Panc1 (cell line): ENCODE results near the gene KRT84. TPM values are rescaled to one million over a fixed set of nuclear protein-coding genes. Genes with fewer than 3 reads are reported as not detected.

Source experiments
- ATAC-seq: fragments of 200-7000 bp; cut with Tn5 transposase; 2 replicates; pipeline ENCODE4 v1.9.1; 2020; ENCODE audit warnings: mild to moderate bottlenecking, moderate library complexity
- BruUV-seq: library from RNA; stranded (reverse); fragments of 400-500 nt; replicated peaks from 2 replicates; lab custom pipeline; 2021; lab: Mats Ljungman, UMichigan
- CTCF ChIA-PET: fragments of 300-600 bp; sonication (Branson Sonifier 250); formaldehyde crosslinking; loops from one replicate; lab custom pipeline; 2022; ENCODE audit warnings: antibody characterized with exemption; lab: Charles Lee
- POLR2A ChIA-PET: fragments of 300-600 bp; sonication (Branson Sonifier 250); formaldehyde crosslinking; loops from one replicate; lab custom pipeline; 2022; ENCODE audit warnings: antibody characterized with exemption; lab: Charles Lee
- DNase-seq: peaks from one replicate; pipeline ENCODE4 v3.0.0-alpha.2; 2010; ENCODE audit warnings: low read depth, low spot score
- H3K27ac ChIP-seq: 2 replicates; pipeline ENCODE4 v1.5.1; 2011; ENCODE audit warnings: mild to moderate bottlenecking, low read length, inconsistent platforms
- H3K27me3 ChIP-seq: fragments of 200-500 bp; sonication (Bioruptor generic); 2 replicates; pipeline ENCODE4 v1.6.0; 2014; ENCODE audit warnings: low read length, inconsistent platforms; ENCODE audit not compliant: control insufficient read depth, insufficient read depth
- H3K36me3 ChIP-seq: fragments of 200-500 bp; sonication (Bioruptor generic); 2 replicates; pipeline ENCODE4 v1.5.1; 2014; ENCODE audit warnings: inconsistent platforms, mild to moderate bottlenecking, low read length, moderate library complexity; ENCODE audit not compliant: control insufficient read depth, insufficient read depth
- H3K4me1 ChIP-seq: 2 replicates; pipeline ENCODE4 v1.5.1; 2011; ENCODE audit warnings: inconsistent platforms, mild to moderate bottlenecking, low read length, moderate library complexity; ENCODE audit not compliant: control insufficient read depth, insufficient read depth
- H3K4me3 ChIP-seq, 2 experiments: 2 replicates each; pipeline ENCODE4 v1.5.1; 2011 to 2012; ENCODE audit warnings: low read depth in 2 of 2, low read length in 2 of 2, mild to moderate bottlenecking in 2 of 2, inconsistent platforms in 1 of 2, moderate library complexity in 1 of 2
- H3K9me3 ChIP-seq: fragments of 200-500 bp; sonication (Bioruptor generic); 2 replicates; pipeline ENCODE4 v1.5.1; 2014; ENCODE audit warnings: low read depth, mild to moderate bottlenecking, inconsistent platforms, low read length, moderate library complexity; ENCODE audit not compliant: control insufficient read depth, insufficient read depth
- POLR2AphosphoS5 ChIP-seq: IDR thresholded peaks from 2 replicates; pipeline ENCODE4 v1.6.1; 2012; ENCODE audit warnings: mild to moderate bottlenecking, low read depth, low read length, moderate library complexity
- SIN3A ChIP-seq: IDR thresholded peaks from 2 replicates; pipeline ENCODE4 v1.6.1; 2012; ENCODE audit warnings: low read depth, mild to moderate bottlenecking, low read length, moderate library complexity, borderline replicate concordance; ENCODE audit not compliant: insufficient read depth
- TCF7L2 ChIP-seq: IDR thresholded peaks from 2 replicates; pipeline ENCODE4 v1.6.1; 2011; ENCODE audit warnings: mild to moderate bottlenecking, low read depth, low read length, inconsistent platforms
- in situ Hi-C: cut with HindIII; loops from 2 replicates; pipeline ENCODE4 v1.10.0; 2016; ENCODE audit warnings: low sequenced_read_pairs, low pct_unique_long_range_greater_than_20kb
- intact Hi-C: fragments of 100-400 bp; cut with micrococcal nuclease; formaldehyde crosslinking; loops from one replicate; pipeline ENCODE4 v1.10.0; 2022; ENCODE audit not compliant: unreplicated experiment
- total RNA-seq: library from RNA; stranded (reverse); gene quantifications from one replicate; pipeline ENCODE4 v1.2.1, GENCODE V29; 2021; ENCODE audit not compliant: unreplicated experiment
- TF ChIP-seq, protein P1 (sequence below), 2 experiments: IDR thresholded peaks; 2 replicates each; pipeline ENCODE4 v1.6.1; 2011 to 2012; ENCODE audit warnings: low read depth in 2 of 2, control low read depth in 1 of 2, low read length in 1 of 2, mild to moderate bottlenecking in 1 of 2, moderate library complexity in 1 of 2; ENCODE audit not compliant: insufficient read depth in 1 of 2
- TF ChIP-seq, protein P2 (sequence below): fragments of 450-650 bp; IDR thresholded peaks from 2 replicates; pipeline ENCODE4 v1.5.1; 2017; ENCODE audit warnings: mild to moderate bottlenecking

The KRT84 gene
- total RNA-seq, 1 experiment from 2014 or later, result not detected

DNA sequence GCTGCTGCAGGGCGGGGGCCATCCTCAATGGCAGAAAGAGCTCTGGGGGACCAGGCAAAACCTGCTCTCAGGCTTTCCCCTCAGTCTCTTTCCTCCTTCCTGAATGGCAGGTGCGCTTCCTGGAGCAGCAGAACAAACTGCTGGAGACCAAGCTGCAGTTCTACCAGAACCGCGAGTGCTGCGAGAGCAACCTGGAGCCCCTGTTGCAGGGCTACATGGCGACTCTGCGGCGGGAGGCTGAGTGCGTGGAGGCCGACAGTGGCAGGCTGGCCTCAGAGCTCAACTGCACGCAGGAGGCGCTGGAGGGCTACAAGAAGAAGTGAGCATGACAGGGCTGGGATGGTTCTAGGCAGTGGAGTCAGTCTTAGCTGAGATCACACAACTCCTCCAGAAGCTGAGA is 41.3 kb downstream of the KRT84 start:
- no peak for ATAC-seq
- BruUV-seq, result no TSS peak
- peaks cover 3% of the 10 kb centered on the region; the same call in 1 of the 2 replicates for H3K9me3 ChIP-seq
- DNase-seq, result no peak
- in situ Hi-C loops (no loop called here), intact Hi-C loops (no loop called here)
- no peaks in the 10 kb centered on the region for H3K36me3 ChIP-seq
- POLR2A ChIA-PET, result no interaction called here
- H3K27me3 ChIP-seq, result no peaks in the 10 kb centered on the region
- CTCF ChIA-PET, result interaction anchor here (0.6 to 2.0 kb wide), 2 partner anchors 16 to 131 kb away, joined by 3 to 6 read pairs; no protein-coding TSS in a partner anchor
- no peak overlapping the region for H3K4me3 ChIP-seq
- H3K27ac ChIP-seq, result no peak overlapping the region
- TF ChIP-seq, protein P1, sequence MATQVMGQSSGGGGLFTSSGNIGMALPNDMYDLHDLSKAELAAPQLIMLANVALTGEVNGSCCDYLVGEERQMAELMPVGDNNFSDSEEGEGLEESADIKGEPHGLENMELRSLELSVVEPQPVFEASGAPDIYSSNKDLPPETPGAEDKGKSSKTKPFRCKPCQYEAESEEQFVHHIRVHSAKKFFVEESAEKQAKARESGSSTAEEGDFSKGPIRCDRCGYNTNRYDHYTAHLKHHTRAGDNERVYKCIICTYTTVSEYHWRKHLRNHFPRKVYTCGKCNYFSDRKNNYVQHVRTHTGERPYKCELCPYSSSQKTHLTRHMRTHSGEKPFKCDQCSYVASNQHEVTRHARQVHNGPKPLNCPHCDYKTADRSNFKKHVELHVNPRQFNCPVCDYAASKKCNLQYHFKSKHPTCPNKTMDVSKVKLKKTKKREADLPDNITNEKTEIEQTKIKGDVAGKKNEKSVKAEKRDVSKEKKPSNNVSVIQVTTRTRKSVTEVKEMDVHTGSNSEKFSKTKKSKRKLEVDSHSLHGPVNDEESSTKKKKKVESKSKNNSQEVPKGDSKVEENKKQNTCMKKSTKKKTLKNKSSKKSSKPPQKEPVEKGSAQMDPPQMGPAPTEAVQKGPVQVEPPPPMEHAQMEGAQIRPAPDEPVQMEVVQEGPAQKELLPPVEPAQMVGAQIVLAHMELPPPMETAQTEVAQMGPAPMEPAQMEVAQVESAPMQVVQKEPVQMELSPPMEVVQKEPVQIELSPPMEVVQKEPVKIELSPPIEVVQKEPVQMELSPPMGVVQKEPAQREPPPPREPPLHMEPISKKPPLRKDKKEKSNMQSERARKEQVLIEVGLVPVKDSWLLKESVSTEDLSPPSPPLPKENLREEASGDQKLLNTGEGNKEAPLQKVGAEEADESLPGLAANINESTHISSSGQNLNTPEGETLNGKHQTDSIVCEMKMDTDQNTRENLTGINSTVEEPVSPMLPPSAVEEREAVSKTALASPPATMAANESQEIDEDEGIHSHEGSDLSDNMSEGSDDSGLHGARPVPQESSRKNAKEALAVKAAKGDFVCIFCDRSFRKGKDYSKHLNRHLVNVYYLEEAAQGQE (IDR thresholded peaks at IDR 0.05; ENCODE audit: insufficient read depth in 1 of 2, low read depth in 2 of 2, low read length in 1 of 2), result no peak
- TF ChIP-seq, protein P2, sequence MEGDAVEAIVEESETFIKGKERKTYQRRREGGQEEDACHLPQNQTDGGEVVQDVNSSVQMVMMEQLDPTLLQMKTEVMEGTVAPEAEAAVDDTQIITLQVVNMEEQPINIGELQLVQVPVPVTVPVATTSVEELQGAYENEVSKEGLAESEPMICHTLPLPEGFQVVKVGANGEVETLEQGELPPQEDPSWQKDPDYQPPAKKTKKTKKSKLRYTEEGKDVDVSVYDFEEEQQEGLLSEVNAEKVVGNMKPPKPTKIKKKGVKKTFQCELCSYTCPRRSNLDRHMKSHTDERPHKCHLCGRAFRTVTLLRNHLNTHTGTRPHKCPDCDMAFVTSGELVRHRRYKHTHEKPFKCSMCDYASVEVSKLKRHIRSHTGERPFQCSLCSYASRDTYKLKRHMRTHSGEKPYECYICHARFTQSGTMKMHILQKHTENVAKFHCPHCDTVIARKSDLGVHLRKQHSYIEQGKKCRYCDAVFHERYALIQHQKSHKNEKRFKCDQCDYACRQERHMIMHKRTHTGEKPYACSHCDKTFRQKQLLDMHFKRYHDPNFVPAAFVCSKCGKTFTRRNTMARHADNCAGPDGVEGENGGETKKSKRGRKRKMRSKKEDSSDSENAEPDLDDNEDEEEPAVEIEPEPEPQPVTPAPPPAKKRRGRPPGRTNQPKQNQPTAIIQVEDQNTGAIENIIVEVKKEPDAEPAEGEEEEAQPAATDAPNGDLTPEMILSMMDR, result no peak
- TF ChIP-seq TCF7L2 (no peak), POLR2AphosphoS5 (no peak), SIN3A (no peak)
- peaks cover 8% of the 10 kb centered on the region for H3K4me1 ChIP-seq

DNA sequence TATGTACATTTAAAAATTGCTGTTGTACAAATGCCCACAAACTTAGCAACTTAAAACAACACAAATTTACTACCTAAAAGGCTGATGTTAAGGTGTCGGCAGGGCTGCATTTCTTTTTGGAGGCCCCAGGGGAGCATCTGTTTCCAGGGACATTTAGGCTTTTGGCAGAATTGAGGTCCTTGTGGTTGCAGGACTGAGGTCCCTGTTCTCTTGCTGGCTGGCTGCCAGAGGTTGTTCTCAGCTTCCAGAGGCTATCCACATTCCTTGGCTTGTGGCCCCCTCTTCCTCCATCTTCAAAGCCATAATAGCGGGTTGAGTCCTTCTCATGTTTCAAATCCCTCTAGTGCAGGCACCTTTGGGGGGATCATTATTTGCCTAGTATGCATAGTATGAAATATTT is 41.9 kb downstream of the KRT84 start:
- Histone ChIP-seq H3K4me3 (no peak overlapping the region), H3K27me3 (no peaks in the 10 kb centered on the region), H3K36me3 (no peaks in the 10 kb centered on the region), H3K9me3 (peaks cover 3% of the 10 kb centered on the region; the same call in 1 of the 2 replicates), H3K27ac (no peak overlapping the region), H3K4me1 (peaks cover 8% of the 10 kb centered on the region)
- CTCF ChIA-PET, result interaction anchor here (0.6 kb wide), 1 partner anchor 130 kb away, joined by 3 read pairs; no protein-coding TSS in a partner anchor
- DNase-seq (no peak), ATAC-seq (no peak)
- POLR2A ChIA-PET, result no interaction called here
- no TSS peak for BruUV-seq
- intact Hi-C loops, result no loop called here
- in situ Hi-C loops, result no loop called here
- no peak for TF ChIP-seq SIN3A
- TF ChIP-seq TCF7L2, result no peak
- TF ChIP-seq, protein P2, result no peak
- TF ChIP-seq POLR2AphosphoS5, result no peak
- TF ChIP-seq, protein P1 (IDR thresholded peaks at IDR 0.05; ENCODE audit: insufficient read depth in 1 of 2, low read depth in 2 of 2, low read length in 1 of 2), result no peak
